ENCODE results near the gene RCE1.

The RCE1 gene

DNA sequence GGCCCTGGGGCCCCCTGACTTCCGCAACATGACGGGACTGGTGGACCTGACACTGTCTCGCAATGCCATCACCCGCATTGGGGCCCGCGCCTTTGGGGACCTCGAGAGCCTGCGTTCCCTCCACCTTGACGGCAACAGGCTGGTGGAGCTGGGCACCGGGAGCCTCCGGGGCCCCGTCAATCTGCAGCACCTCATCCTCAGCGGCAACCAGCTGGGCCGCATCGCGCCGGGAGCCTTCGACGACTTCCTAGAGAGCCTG lies 14.6 kb downstream of the RCE1 start:
- no peak for DNase-seq

DNA sequence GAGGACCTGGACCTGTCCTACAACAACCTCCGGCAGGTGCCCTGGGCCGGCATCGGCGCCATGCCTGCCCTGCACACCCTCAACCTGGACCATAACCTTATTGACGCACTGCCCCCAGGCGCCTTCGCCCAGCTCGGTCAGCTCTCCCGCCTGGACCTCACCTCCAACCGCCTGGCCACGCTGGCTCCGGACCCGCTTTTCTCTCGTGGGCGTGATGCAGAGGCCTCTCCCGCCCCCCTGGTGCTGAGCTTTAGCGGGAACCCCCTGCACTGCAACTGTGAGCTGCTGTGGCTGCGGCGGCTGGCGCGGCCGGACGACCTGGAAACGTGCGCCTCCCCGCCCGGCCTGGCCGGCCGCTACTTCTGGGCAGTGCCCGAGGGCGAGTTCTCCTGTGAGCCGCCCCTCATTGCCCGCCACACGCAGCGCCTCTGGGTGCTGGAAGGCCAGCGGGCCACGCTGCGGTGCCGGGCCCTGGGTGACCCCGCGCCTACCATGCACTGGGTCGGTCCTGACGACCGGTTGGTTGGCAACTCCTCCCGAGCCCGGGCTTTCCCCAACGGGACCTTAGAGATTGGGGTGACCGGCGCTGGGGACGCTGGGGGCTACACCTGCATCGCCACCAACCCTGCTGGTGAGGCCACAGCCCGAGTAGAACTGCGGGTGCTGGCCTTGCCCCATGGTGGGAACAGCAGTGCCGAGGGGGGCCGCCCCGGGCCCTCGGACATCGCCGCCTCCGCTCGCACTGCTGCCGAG lies 15.1 kb downstream of the RCE1 start:
- DNase-seq = no peak

DNA sequence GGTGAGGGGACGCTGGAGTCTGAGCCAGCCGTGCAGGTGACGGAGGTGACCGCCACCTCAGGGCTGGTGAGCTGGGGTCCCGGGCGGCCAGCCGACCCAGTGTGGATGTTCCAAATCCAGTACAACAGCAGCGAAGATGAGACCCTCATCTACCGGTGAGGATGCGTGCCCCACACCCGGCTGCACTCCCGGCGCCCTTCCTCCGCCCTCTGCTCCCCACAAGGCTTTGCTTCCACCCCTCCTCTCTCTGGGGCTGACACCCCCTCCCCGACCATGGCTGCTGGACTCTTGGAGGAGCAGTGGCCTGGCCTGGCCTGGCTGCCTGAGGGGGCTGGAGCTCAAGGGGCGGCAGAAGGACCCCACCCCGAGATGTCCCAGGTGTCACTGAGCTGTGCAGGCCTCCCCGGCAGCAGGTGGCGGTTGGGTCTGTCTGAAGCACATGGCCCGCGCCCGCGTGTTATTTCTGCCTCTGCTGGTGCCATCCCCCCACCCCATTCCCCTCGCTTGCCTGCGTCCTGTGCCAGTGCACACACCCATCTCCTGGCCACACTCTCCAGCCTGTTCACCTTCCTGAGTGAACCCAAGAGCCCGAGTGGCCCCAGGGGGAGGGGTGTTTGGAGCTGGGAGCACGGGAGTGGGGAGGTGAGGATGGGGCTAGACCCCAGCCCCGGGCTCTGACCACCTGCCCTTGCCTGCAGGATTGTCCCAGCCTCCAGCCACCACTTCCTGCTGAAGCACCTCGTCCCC lies 15.9 kb downstream of the RCE1 start:
- DNase-seq = no peak

DNA sequence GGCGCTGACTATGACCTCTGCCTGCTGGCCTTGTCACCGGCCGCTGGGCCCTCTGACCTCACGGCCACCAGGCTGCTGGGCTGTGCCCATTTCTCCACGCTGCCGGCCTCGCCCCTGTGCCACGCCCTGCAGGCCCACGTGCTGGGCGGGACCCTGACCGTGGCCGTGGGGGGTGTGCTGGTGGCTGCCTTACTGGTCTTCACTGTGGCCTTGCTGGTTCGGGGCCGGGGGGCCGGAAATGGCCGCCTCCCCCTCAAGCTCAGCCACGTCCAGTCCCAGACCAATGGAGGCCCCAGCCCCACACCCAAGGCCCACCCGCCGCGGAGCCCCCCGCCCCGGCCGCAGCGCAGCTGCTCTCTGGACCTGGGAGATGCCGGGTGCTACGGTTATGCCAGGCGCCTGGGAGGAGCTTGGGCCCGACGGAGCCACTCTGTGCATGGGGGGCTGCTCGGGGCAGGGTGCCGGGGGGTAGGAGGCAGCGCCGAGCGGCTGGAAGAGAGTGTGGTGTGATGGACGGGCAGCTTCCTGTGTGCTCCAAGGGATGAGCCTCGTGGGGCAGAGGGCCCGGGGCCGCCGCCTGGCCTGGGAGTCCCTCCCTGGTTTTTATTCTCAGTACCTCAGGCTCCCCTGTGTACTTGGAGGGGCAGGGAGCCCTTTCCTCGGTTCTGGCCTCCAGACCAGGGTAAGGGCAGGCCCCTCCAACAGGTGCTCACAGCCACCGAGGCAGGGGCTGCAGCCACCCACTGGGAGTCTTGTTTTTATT lies 16.6 kb downstream of the RCE1 start:
- DNase-seq = no peak

DNA sequence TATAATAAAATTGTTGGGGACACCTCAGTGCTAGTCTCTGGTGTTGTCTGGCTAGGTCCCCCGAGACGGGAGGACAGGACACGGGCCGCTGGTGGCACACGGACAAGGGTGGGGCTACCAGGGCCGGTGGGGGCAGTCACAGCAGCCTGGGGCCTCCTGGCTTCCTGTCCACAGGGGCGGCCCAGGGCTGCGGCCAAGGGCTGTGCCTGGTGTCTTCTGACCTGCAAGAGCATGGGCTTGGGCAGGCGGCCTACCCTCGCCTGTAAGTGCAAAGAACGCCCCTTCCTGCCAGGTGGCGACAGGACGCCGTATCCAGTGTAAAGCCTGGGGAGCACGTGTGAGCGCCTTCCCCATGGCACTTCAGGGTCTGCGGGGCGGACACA lies 17.2 kb downstream of the RCE1 start:
- no peak for DNase-seq

DNA sequence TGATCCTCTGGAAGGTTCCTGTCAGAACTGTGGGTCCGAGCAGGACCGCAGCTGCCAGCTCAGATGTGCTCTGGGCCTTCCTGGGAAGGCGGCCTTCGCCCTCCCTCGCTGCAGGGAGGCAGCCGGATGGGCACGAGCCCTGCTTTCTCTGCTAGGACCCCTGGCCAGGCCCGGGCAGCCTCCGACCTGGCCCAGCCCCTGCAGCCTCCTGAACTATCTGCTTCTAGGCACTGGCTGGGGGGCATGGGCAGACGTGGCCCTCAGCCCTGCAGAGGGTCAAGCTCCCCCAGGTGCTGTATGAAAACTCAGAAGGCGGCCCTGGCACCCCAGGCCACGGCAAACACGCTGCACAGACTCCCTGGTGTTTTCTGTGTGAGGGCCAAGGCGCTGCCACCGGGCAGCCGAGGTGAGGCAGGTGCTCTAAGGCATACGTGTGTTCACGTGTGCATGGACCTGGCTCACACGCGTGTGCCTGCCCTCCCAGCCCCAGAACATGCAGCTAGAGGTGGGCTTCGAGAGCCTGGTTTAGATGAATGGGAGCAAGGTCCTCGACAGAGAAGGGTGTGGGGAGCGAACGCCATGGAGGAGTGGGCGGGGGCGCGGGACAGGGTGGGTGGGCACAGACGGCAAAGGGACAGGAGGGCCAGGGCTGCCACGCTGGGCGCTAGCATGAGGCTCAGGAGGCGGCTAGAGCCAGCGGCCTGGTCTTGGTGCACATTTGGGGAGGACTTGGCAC lies 18.0 kb downstream of the RCE1 start:
- DNase-seq = no peak

DNA sequence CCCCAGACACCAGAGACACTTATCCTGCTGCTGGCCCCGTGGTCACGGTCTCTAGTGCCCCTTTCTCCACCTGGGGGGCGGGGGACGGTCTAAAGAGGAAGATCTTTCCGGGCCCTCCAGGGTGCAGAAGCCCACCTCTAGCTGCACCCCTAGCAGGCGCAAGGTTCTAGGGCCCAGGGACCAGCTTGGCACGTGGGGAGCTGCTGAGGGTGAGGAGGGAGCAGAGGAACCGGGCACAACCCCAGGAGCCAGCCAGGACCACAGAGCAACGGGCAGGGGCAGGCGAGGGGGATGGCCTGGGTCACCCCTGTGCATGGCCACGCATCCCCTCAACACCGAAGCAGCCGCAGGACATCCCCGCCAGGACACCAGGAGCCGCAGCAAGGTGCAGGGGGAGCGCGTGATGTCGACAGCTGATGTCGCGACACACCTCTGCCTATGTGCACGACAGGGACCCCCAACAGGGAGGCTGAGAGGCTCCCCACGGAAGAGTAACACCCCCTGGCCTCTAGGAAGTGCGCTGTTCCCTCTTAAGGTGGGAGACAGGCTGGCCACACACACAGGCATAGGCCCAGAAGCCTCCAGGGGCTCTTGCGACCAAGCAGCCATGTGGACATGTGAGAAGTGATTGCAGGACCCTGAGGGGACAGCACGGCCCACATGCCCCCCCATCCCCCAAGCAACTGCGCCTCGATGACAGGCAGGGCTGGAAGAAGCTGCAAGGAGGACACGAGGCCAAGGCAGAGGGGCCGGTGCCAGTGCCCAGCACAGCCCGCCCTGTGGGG lies 18.7 kb downstream of the RCE1 start:
- no peak for DNase-seq

DNA sequence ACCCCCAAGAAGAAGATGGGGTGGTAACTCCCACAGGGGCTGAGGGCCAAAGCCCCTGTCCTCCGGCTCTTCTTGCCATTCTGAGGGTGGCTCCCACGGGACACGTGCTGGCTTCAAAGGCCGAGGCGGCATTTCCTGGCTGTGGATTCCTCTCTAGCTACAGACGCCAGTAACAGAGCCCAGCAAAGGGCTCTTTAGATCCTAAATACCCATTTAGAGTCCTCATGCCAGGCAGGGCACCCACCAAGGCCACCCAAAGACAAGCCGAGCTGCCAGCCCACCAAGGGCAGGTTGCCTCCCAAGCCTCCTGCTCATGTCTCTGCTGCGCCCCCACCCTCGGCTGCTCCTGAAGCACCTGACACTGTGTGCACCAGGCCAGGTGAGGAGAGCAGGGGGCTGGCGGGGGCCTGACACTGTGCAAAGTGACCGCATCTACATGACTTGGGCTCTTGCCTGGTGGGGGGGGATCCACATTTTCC lies 19.4 kb downstream of the RCE1 start:
- no peak for DNase-seq

DNA sequence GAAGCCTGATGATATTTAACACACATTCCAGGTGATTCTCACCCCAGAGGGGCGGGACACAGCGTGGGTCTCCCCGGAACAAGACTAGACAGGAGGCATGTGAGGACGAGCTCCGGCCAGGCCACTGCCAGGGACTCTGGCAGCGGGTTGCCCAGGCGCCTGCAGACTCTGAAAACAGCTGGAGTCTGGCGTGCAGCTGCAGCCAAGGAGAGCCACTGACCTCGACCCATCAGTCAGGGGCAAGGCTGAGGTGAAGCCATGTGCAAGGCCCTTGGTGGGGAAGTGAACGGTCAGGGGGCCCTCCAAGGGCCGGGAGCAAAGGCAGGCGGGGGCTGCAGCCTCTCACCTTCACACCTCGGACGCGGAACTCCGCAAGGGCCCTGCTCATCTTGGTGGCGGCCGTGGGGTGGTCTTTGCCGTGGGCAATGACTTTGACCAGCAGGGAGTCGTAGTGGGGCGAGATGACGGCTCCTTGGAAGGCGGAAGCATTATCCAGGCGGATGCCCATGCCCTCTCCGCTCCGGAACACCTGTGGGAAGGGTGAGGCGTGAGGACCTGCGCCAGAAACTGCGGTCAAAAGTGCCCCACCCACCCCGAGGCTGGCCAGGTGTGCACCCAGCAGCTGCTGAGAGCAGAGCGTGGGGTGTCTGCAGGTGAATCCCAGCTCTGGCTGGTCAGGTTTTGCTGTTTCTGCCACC lies 20.3 kb downstream of the RCE1 start:
- no peak for DNase-seq

DNA sequence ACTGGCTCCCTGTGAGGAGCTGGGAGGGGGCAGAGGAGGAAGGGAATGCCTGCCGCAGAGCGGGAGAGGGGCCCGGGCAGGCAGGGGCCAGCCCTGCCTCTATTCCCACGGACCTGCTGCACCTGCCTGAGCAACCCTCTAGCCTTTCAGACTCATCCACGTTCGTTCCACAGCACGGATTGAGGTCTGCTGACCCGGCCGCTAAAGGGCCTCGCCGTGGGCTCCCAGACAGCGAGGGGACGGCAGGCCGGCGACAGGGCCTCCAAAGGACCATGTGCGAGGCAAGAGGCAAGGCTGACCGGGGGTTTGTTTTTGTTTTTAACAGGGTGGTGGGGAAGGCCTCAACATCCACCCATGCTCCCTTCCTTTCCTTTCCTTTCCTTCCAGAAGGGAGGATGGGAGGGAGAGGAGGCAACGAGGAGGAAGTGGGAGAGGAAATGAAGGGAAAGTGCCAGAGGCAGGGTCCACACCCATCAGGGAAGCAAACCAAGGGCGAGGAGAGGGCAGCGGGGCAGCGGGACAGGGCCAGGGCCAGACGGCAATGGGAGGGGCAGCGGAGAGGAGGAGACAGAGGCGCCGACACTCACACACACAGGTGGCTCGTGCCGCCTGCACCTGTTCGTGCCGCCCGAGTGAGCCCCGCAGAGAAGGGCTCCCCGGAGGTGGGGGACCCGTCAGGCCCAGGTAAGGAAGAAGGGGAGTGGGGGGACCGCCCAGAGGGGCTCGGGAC lies 21.1 kb downstream of the RCE1 start:
- DNase-seq = no peak

DNA sequence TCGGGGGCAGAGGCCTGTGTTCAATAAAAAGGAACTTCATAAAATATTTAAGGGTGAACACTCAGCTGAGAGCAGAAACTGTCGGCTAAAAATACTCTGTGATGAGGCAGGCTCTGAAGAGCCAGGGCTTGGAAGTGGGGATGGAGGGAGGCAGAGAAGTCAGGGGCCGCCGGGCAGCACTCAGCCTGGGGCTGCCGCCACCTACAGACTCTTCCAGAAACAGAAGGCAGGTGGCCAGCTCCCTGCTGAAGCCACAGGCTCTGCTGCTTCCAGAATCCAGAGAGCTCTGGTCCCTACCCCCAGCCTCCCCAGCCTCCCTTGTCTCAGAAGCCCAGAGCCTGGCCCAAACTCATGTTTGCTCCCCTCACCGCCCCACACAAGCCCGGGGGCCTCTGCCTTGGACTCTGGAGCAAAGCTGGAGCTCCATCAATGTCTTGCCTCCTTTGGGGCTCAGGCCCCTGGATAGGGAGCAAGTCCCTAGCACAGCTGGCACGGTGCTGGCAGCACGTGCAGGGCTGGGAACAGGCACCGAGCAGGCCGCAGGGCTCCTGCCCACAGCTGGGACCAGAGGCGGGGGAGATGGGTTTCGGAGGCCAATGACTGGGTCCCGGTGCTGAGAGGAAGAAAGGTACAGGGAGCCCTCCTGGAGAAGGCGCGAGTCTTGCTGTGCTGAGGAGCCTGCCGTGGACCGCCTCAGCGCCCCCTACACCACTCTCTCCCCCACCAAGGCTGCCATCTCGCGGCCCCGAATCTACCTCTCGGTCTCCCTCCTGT lies 21.9 kb downstream of the RCE1 start:
- no peak for DNase-seq

DNA sequence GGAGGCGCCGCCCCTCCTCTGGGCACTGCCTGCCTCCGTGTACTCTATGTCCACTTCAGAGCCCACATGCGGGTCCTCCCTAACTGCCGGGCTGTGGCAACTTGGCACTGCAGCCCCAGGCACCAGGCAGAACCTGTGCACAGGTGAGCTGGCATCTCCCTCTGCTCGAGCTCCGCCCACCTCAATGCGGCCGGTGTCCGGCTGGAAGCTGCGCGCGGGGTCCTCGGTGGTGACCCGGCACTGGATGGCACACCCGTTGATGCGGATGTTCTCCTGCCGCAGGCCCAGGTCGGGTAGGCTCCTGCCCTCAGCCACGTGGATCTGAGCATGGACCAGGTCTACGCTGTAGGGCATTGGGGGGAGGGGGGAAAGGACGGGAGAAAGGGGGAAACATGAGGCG lies 22.8 kb downstream of the RCE1 start:
- DNase-seq = no peak

DNA sequence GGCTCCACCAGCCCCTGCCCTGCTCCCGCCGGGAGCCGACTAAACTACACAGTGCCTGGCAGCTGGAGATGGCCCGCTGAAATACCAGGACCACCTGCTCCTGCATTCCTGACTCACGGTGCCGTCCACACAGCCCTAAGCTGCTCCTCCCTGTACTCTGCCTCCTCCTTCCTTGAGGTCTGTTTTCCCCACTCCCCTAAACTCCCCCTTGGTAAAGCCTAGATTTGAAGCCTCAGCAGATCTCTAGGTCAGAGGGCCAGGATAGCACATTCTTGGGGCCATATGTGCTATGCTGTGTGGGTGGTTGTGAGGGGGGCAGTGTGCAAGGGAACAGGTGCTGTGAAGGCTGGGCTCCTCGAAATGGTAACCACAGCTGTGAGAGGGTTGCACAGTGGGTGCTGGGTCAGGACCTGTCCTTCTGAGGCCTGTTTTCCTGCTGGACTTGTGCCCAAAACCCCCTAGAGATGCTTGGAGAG lies 23.3 kb downstream of the RCE1 start:
- DNase-seq = no peak

DNA sequence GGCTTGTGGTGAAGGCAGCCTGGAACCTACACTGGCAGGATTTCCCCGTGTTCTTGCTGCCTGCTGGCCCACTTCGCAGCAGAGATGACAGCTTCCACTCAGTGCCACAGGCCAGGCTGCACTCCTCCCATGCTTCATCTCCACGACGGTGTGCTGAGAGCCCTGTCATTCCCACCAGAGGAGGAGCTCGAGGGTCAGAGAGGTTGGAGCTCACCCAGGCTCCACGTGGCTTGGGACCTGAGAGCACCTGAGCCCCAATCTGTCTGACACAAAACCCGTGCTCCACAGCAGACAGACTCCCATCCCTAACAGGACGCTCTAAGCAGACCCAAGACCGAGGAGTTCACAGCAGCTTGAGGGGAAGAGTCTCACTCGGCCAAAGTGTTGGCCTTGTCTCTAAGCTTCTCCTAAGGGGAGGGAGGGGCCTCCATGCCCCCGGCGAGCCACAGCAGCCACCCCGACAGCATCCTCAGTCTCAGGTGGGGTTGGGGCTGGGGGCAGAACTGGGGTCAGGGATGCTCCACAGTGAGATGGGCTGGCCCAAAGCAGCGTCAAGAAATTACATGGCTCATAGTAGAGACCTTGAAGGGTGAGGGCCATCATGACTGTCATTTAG lies 24.3 kb downstream of the RCE1 start:
- no peak for DNase-seq

DNA sequence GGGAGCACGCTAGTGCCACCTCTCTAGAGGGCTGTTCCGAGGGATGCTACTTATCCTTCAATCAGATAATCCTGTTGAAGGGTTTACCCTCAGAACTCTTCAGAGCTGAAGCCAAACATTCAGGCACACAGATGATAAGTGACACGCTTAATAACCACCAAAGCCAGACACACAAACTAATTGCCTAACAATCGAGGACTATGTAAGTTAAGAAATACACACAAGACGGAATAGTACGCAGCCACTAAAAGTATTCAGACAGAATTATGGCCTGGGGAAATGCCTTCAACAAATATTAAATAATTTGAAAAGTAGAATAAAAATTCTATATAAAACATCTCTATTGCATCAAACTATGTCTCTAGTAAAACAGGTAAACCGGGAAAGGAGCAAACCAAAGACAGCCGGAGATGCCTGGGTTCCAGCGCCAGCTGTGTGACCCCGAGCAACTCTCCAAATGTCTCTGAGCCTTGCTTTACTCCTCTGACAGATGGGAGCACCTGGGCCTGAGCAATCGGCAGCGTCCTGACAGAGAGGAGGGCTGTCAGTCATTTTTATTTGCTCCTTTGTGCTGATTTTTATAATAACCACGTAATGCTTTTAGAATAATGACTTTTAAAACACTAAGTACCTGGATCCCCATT lies 25.0 kb downstream of the RCE1 start:
- no peak for DNase-seq

DNA sequence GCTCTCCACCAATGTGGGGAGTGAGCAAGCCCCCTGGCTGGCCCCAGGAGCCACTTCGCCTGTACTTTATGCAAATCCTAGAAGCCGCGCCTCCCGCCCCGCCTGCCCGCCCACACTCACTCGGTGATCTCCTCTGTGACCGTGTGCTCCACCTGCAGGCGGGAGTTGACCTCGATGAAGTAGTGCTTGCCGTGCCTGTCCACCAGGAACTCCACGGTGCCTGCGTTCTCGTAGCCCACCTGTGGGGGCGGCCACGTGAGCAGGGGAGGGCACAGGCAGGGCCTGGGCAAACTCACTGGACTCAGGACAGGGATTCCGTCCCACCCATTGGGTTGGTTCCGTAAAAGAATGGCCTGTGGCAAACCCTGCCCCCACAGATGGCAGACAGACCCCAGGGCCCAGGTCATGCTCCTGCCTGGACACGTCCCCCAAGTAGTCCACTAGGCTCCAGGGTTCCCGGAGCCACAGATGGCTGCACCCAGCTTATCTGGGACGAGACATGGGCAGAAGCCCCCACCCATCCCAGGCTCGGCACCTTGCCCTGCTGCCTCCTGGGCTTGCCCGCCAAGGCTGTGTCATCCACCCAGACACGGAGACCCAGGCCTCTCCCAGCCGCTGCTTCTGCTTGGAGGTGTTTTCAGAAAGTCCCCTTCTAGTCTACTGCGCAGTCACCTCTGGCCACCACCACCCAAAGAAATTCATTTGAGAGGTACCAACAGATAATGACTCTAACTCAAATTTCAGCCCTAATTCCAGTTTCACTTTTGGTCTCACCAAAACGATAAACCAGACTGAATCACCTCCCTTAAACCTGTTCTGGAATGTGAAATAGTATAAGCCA lies 25.7 kb downstream of the RCE1 start:
- peak; percentile 86 for DNase-seq

DNA sequence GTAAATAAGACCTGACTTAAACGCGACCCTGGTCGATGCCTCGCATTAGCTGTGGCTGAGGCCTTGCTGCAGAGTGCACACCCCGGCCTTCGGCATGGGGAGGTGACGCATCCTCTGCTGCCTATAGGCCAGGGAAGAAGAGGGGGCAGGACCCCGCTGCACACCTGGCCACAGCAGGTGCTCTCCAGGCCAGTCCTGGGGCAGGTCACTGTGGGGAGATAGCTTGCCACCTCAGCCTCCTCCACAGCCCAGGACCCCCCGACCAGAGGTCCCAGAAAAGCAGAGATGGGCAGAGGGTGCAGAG lies 26.3 kb downstream of the RCE1 start:
- no peak for DNase-seq

DNA sequence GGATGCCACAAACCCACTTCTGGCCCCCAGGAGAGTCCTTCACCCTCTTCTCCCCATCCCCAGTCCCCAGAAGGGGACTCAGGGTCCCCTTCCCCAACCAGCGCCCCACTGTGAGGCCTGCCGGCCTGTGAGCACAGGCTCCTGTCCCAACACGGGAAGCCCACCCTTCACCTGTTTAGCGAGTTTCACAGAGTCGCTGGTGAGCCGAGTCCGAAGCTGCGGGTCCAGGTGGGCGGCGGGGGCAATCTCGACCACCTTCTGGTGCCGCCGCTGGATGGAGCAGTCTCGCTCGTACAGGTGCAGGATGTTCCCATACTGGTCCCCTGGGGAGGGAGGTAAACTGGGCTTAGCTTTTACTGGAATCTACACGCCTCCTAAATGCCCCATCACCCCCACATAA lies 26.9 kb downstream of the RCE1 start:
- DNase-seq = no peak

Data from activated naive CD4-positive, alpha-beta T cell treated with anti-CD3 and anti-CD28 coated beads, Interleukin-2, amount 50 U/mL, for 16 hours (primary cell).